NCI-H187 (cell line): ENCODE results near the gene CA5A.
"Not testable (repeated sequence)": the region's sequence is repeated elsewhere in the genome, so short reads cannot be mapped to it uniquely, and the experiment has no call there.

Source experiments
- DNase-seq, 2 experiments: peaks; one replicate each; lab custom pipeline; 2025; lab: John Stamatoyannopoulos, UW

CA5A gene

DNA sequence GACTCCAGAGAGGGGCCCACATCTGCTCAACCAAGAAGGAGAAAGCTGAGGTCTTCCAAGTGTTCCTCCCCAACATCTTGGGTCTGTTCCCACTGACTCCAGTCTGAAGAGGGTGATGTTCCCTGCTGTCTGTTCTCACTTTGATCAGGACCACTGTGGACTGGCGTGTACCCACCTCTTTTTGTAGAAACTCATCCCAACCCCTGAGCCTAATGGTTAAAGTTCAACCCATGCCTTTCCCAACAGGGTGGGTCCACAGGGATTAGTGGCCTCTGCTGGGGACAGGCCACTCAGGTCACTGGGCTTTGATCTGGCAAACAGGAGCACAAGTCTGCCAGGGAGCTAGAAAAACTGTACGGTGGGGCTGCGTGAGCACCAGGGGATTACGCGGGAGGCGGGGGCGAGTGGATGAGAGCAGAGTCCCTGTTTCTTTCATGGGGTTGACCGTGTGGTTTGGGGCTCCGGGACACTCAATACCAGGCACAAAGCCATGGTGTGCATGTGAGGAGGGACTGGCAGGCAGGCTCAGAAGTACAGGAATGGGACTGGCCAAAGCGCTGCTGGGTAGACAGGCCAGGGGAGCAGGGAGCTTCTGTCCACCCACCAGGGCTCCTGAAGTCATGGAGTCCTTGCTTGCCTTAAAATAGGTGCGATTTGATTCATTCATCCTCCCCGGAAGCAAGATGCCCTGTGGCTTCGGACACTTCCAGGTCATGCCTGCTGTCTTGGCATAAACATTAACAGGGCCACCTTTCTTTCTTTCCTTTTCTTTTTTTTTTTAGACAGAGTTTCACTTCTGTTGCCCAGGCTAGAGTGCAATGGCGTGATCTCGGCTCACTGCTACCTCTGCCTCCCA is at the start of gene CA5A:
Gene CA5A, minus strand, starts transcription at position 155 of the 856 bp plus-strand sequence. Its CDS starts 79 bp downstream, at position 76.
- no peak for DNase-seq

DNA sequence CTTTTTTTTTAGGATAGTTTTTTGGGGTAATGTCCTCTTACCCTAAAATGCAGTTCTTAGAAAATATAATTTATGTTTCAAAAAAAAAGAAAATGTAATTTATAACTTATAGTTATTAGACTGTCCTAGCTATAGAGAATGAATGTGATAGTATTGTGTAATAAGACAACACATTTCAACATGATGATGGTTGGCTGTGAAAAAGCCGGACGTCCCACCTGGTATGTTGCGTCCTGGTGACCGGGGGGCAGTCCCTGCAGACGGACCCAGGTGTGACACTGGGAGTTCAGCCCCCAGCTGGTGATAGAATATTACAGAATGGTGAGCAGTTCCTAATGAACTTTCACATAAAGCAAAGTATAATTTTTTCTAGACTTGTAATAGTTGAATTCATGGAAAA is 49.2 kb upstream of the CA5A start:
- DNase-seq = not testable (repeated sequence)

DNA sequence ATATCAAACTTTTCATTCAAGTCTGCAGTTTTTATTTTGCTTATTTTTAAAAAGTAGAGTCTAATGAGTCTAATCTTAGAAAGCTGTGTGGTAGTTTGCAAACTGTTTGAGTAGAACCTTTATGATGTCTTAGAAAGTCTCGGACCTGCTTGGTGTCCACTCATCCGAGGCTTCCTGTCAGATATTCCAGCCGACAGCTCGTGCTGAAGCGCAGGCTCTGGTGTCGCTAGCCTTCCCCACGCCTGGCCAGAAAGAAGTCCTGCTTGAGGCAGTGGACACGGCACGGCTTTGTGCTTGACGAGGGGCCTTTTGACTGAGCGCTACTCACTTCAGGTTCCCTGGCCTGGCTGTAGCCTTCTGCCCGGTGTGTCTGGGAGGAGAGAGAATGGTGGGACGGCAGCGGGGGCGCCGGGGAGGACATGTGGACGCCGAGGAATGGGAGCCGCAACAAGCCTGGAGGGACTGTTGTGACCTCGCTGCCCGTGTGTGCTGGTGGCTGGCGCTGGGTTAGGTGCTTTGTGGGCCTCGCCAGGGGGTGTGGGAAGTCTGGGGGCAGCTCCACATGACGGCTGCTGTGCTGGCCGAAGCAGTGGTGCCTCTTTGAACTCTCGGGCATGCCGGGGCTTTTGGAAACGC is 48.4 kb upstream of the CA5A start:
- DNase-seq = no peak

DNA sequence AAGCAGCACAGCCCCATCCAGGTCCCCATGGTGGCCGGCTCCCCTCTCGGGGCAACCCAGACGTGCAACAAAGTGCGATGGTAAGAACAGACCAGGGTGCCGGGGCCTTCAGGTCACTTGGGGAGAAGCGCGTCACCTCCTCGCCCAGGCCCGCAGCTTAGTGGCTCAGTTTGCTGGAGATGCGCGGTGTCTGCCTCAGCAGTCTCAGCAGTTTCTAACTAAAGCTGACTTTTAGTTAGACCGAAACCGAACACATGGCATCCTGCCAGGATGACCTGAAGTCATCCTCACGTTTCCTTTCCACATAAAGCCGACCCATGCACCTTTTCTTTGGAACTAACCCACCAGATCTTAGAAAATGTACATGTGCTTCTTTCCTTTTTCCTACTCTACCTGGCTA is 47.9 kb upstream of the CA5A start:
- not testable (repeated sequence) for DNase-seq

DNA sequence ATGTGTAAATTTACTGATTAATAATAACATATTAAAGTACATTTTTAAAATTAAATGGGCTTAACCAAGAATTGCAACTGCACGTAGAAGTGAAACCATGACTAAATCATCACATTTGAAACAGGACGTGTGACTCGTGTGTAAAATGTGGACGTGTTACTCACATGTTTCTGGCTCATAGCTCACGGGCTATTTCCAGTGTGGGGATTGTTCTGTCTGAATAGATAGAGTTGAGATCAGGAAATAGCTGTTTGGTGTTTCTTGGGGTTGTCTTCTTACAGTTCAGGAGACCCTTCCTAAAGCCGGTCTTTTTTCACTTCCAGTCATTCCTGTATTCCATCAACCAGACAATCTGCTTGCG is 47.4 kb upstream of the CA5A start:
- DNase-seq = not testable (repeated sequence)

DNA sequence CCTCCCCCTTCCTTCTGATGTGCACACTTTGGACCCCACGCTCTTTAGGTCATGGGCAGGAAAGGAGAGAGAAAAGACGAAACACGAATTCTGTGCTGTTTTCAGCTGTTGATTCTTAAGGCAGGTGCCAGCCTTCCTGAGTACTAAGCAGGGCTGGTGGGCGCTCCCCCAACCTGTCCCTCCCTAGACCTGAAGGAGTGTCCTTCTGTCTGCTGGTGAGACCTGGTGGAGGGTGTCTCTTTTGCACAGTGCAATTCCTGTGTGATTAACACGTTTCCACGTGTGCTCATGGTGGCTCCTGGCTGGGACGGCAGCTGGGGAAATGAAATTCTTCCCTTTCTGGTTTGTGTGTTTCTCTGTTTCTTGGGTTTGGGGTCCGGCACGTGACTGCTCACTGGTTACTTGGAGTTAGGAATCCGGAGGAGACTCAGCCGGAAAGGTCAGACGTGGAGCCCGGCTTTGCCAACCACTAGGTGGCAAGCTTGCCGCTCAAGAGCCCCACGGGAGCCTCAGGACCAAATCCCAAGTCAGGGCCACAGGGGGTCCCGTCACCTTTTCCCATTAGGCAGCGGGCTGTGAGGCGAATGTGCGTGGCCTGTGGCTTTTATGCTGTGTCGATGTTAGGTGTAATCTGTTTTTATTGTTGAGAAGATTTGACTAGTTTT is 46.9 kb upstream of the CA5A start:
- DNase-seq = not testable (repeated sequence)

DNA sequence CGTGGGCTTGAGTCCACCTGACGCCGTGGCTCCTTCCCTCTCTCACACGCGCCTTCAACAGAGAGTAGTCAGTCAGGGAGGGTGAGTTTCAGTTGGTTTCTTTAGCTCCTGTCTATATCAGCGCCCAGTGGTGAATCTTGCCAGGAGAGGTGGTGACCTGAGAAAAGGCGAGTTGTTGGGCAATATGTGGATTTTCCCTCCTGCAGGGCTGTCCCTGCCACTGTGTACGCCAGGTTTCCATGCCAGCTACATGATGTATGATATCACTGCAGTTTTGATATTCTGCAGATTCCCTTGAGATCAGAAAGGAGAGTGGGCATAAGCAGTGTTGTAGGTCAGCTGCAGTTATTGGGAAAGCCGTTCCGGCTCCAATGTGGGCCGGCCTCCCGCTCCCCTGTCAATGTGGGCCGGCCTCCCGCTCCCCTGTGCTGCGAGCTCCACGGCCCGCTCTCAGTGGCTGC is 46.3 kb upstream of the CA5A start:
- DNase-seq = no peak

DNA sequence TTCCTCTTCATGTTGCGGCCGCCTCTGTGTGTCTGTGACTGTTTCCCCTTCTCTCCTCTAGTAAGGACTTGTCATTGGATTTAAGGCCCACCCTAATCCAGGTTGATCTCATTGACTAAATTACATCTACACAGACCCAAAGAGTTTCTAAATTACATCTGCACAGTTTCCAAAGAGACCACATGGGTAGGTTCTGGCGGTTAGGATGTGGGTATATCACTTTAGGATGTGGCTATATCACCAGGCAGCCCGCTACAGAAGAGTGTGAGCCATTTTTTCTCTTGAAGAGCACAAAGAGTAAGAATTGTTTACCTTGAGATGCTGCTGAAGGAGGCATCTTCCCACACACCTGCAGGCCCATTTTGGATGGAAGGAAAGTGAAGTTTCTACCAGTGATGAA is 45.0 kb upstream of the CA5A start:
- DNase-seq = not testable (repeated sequence)

DNA sequence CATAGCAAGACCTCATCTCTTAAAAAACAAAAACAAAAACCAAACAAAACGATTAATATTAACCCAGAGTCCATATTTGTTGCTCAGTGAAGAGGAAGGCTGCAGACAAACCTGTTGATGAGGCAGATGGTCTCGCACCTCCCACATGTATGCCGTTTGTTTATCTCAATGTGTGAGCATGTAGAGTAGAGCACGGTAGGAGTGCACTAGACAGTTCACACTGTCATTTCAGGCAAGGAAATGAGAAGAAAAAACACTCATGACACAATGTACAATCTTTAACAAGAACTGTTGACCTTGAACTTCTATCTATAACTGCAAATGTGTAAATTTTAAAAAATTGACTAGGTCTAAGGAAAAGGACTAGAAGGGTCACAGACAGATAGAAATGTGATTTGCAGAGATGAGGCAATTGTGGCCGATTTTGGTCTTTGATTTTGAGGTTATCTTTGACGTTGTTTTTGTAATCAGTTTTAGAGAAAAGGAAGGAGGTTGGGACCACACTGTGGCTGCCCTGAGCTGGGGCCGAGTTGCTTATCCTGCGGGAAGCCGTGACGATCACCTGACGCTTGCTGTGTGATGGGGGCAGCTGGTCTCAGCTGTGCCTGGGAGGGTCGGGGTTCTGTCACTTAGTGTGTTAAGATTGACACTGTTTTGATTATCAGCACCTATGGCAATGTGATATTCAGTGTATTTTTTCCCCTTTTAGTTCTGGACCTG is 43.7 kb upstream of the CA5A start:
- DNase-seq = not testable (repeated sequence)

DNA sequence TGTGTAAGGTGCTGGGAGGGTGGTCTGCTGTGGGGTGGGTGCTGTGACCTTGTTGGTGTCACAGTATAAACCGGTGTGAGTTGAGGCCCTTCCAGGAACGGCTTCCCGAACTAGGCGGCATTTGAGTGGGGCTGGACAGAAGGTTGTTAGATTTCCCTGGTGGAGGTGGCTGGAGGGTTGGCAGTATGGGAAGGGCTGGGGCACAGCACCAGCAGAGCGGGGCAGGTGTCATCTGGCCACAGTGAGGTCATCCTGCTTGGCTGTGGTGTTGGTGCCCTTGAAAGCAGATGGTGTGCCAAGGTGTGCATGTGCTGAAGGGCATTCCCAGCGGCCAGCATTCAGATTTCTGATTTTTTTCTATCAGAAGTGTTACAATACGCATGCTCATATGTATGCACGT is 43.0 kb upstream of the CA5A start:
- DNase-seq = no peak

DNA sequence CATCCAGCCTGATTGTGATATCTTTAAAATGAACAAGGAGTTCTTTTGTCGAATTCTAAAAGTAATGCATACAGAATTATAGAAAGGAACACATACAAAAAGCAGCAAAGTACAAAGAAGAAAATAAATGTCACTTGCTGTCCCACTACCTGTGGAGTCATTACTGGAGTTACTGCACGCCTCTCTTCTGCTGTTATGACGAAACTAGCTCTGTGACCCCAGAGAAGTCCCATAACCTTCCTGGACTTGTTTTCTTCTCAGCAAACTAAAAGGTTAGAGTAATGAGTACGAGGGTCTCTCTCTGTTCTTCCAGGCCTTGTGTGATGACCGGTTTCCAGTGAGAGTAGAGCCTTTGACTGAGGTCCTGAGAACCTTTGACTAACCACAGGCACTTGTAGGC is 41.8 kb upstream of the CA5A start:
- no peak for DNase-seq

DNA sequence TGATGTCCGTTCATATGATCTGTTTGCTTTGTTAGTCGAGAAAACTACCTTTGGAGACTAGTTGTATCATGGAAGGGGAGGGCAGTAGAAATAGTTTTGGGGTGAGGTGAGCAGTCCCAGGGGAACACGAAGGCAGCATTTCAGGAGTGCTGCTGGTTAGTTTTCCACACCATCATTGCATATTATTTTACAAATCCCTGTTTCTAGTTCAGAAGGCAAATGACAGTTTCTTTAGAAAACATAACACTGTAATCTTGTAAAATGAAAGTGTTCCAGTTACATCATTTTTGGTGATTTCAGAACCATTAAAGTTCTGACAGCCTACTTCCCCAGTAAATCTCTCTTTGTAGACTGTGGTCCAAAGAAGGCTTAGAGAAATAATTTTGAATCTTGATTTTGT is 40.3 kb upstream of the CA5A start:
- no peak for DNase-seq

DNA sequence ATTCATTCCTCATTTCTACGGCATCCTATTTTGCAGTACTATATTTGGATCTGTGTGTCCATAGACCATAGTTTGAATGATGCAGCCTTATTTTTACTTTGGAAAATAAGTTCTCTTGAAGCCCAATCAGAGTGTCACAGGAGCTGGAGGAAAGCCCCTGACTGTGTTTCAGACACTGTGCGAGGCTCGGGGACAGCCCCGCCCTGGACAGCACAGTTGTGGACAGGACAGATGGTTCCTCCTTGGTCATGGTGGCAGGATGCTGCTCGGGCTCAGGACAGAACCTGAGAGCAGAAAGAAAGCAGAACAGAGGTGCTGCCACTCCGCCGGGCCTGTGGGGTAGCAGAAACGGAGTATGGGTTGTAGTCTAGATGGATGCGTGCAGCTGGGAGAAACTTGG is 37.8 kb upstream of the CA5A start:
- DNase-seq = no peak

DNA sequence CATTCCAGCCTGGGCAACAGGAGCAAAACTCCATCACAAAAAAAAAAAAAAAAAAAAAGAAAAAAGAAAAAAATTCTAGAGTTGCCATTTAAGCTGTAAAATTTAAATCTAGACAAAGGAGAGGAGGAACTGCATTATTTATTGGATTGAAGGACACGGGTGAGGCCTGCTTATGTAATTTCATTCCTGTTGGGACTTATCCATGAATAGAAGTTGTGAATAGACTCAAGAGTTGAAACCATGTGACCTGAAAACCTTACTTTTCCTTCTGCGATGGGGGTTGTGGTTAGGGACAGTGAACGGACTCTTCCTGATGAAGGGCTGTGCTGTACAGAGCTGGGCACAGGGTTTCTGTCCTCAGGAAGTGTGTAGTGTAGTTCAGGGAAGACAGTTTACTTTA is 37.4 kb upstream of the CA5A start:
- DNase-seq = no peak

DNA sequence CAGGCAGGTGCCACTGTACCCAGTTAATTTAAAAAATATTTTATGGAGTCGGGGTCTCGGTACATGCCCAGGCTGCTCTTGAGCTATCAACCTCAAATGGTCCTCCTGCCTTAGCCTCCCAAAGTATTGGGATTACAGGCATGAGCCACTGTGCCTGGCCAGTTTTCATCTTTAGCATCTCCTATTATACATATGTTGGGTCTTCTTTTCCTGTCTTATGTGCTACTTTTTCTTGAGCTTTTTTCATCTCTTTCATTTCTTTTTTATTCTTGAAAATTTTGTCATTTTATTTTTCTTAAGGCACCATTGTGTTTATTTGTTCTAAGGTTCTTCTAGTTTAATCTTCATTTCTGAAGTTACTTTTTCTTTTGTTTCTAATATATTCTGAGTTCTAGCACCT is 35.6 kb upstream of the CA5A start:
- DNase-seq = no peak

DNA sequence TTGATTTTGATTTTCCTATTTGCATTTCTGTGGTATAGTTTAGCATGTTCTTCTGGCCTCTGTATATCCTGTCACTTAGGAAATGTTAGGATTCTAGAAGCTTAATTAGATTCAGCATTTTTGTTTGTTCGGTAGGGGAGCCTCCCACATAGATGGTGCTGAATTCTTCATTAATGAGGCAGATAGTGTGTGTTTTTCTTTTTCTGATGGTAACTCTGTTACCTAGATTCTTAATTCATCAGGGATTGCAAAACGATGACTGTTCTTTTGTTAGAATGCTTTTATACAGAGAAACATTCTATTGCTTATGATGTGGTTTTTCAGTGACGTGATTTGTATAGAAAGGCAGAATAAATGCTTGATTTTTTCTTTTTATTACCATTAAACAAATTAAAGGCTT is 33.9 kb upstream of the CA5A start:
- no peak for DNase-seq

DNA sequence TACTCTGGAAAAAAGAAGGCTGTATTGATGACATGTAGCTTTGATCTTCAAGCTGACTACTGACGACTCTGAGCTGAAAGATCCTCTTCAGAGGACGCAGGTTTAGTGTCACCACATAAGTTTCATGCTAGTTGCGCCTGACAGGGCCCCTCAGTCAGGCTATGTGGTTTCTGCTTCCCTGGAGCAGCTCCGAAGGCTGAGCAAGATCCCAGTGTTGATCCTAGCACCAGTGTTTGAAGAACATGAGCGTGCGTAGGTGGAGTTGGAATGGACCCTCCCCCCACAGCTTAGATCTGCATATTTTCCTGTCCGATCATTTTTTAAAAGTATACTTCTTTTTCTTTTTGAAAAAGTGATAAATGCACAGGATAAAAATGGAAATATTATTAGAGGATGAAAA is 32.2 kb upstream of the CA5A start:
- no peak for DNase-seq

DNA sequence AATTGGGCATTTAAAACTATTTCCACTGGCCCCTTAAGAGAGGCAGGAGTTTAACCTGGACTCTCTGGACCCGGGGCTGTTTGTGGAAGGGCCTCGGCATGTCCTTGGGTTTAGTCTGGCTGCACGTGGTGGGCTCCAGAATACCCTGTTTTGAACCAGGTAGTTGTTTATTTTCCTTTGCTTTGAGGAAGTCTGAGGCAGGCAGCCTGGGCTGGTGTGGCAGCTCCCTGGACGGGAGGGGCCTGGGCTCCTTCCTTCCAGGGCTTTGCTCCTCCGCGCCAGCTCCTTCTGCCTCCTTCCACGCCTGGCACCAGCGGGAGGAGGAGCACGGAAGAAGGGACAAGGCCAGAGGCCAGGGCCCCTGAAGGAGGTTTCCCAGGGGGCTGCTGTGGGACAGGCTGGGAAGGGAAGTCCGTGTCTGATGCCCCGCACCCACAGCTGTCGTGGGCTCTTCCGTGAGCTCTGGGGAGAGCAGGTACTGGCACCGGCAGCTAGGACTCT is 30.4 kb upstream of the CA5A start:
- no peak for DNase-seq

DNA sequence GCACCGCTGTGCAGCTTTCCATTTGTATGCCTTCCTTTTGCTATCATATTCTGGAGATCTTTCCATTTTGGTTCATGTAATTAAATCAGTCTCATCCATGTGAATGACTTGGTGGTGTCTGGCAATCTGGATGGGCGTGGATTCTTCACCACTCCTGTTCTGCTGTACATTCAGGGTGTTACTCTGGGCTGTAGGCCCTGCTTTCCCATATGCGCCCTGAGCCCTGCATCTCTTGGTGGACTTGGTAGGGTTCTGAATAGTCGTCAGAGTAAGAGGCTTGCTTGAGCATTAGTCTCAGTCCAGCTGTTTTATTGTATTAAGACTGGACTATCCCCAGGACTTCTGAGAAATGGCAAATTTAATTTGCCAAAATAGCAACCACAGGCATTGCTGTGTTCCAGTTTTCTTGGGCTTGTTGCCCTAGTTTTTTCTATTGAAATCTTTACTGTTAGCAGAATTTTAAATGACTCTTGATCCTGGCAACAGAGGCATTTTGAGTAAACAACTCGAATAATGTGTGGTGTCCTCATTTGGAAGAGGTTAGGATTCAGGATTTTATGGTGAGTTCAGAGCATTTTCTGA is 29.8 kb upstream of the CA5A start:
- DNase-seq = no peak

DNA sequence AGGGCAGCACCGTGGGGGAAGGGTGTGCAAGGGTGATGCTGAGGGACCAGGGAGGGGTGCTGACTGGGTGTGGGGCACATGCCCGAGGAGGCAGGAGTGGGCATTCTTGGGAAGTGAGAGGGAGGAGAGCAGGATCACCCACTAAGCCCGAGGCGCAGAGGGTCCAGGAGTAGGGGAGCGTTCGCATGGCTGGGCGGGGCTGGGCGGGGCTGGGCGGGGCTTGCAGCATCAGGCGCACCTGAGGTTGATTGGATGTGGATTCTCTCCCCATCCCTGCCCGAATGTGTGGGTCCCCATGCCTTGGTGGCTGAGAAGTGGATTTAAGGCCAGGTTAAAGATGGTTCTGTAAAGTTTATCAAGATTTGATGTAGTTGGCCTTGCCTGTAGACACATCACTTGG is 29.1 kb upstream of the CA5A start:
- DNase-seq = no peak

DNA sequence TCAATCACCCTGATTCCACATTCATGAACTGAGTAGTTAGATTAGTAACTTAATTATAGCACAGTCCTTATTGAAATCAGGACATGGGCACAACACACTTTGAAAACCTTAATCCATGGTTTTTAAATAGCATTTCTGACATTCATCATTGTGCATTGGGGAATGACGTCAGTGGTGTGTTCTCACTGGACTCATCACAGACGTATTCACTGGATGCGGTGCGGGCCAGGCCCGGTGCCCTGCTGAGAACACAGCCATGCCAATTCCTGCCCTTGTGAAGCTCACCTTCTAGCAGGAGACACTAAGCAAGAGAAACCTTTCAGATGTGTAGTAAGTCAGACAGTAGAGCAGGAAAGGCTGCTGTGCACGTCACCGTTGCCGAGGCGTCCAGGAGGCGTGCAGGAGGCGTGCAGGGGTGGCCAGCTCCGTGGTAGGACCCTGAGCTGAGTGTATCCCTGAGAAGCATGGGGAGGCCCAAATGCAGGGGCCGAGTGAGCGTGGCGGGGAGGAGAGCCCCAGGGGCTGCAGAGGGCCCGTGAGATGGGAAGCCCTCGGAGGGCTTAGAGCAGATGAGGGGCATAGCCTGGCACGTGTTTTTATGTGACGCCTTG is 27.8 kb upstream of the CA5A start:
- DNase-seq = no peak
